Esophagus (tissue), 2 donors: ENCODE measurements around the gene GRB7. TPM values are rescaled to one million over a fixed set of nuclear protein-coding genes. Genes with fewer than 3 reads are reported as not detected.
A peak's percentile ranks its signal among the peaks of the same experiment; 100 is the strongest.

Source experiments
- H3K27ac ChIP-seq, 2 donors: one replicate each; pipeline ENCODE4 v1.5.1; 2013; ENCODE audit warnings: low read depth in 2 of 2, mild to moderate bottlenecking in 2 of 2, inconsistent platforms in 1 of 2, low read length in 1 of 2, moderate library complexity in 1 of 2
- H3K27me3 ChIP-seq, 2 donors: one replicate each; pipeline ENCODE4 v1.6.1; 2013; ENCODE audit warnings: low read length in 2 of 2, control low read depth in 1 of 2, mild to moderate bottlenecking in 1 of 2; ENCODE audit not compliant: insufficient read depth in 2 of 2, control insufficient read depth in 1 of 2
- H3K36me3 ChIP-seq, 2 donors: one replicate each; pipeline ENCODE4 v1.6.1; 2013; ENCODE audit warnings: low read length in 1 of 2; ENCODE audit not compliant: control insufficient read depth in 2 of 2, insufficient read depth in 2 of 2
- H3K4me1 ChIP-seq, 2 donors: one replicate each; pipeline ENCODE4 v1.6.1; 2013; ENCODE audit warnings: low read length in 1 of 2; ENCODE audit not compliant: control insufficient read depth in 2 of 2, insufficient read depth in 2 of 2
- H3K4me3 ChIP-seq, 2 donors: one replicate each; pipeline ENCODE4 v1.5.1; 2013; ENCODE audit warnings: low read length in 2 of 2, mild to moderate bottlenecking in 2 of 2, low read depth in 1 of 2, moderate library complexity in 1 of 2
- H3K9me3 ChIP-seq, 2 donors: one replicate each; pipeline ENCODE4 v1.6.1; 2013; ENCODE audit warnings: mild to moderate bottlenecking in 2 of 2, low read depth in 1 of 2, low read length in 1 of 2, moderate library complexity in 1 of 2; ENCODE audit not compliant: control insufficient read depth in 2 of 2, insufficient read depth in 1 of 2
- WGBS, 2 donors: extraction: QIAGEN DNeasy Blood & Tissue Kit; methylation state at CpG; one replicate each; pipeline ENCODE4 v1.1.7; 2013; 5-methylcytosine and 5-hydroxymethylcytosine counted together
- polyA plus RNA-seq, 2 donors: library from polyadenylated mRNA; stranded (reverse); fragments of 200-250 nt; gene quantifications; one replicate each; pipeline ENCODE4 v1.2.3, GENCODE V29; 2013
- donor health status: healthy with polysubstance abuse.
- donor health status: Bipolar disorder and iron deficiency.

Gene GRB7
- polyA plus RNA-seq, 2 donors = 43.7 to 55.0 TPM

GRCh38 chr17:39777534-39778365, 40.0 kb downstream of the GRB7 start:
- Histone ChIP-seq H3K27ac (peak overlapping the region in 1 of 2 donors; percentile 44), H3K27me3 (no peaks in the 10 kb centered on the region), H3K9me3 (no peaks in the 10 kb centered on the region), H3K36me3 (no peaks in the 10 kb centered on the region), H3K4me3 (peak overlapping the region in 1 of 2 donors; percentile 21), H3K4me1 (peaks cover 0 to 3% of the 10 kb centered on the region in 2 donors)
- 48 to 49% methylated on average over 11 of the region's 11 CpGs for WGBS, 2 donors

GRCh38 chr17:39781031-39781860, 43.5 kb downstream of the GRB7 start:
- Histone ChIP-seq H3K4me1 (no peaks in the 10 kb centered on the region), H3K27ac (no peak overlapping the region)
- WGBS, 2 donors = 50 to 57% methylated on average over 6 of the region's 6 CpGs

GRCh38 chr17:39781861-39782213, 44.1 kb downstream of the GRB7 start:
- no peak overlapping the region for H3K27ac ChIP-seq
- H3K36me3 ChIP-seq = no peaks in the 10 kb centered on the region
- no peak overlapping the region for H3K4me3 ChIP-seq
- no peaks in the 10 kb centered on the region for H3K4me1 ChIP-seq
- no peaks in the 10 kb centered on the region for H3K9me3 ChIP-seq
- 53 to 64% methylated on average over 2 of the region's 2 CpGs for WGBS, 2 donors
- H3K27me3 ChIP-seq = no peaks in the 10 kb centered on the region

More at GRCh38 chr17:39781031-39781860, 43.5 kb downstream of the GRB7 start:
- no peaks in the 10 kb centered on the region for H3K27me3 ChIP-seq
- no peak overlapping the region for H3K4me3 ChIP-seq
- H3K36me3 ChIP-seq = no peaks in the 10 kb centered on the region
- no peaks in the 10 kb centered on the region for H3K9me3 ChIP-seq

GRCh38 chr17:39782481-39782880, 44.7 kb downstream of the GRB7 start:
- H3K27me3 ChIP-seq = no peaks in the 10 kb centered on the region
- no peak overlapping the region for H3K27ac ChIP-seq
- 35 to 36% methylated on average over 4 of the region's 4 CpGs for WGBS, 2 donors
- H3K4me1 ChIP-seq = no peaks in the 10 kb centered on the region
- H3K9me3 ChIP-seq = no peaks in the 10 kb centered on the region
- H3K4me3 ChIP-seq = no peak overlapping the region
- no peaks in the 10 kb centered on the region for H3K36me3 ChIP-seq

- 80 to 91% methylated on average over 1 of the region's 1 CpG for WGBS, 2 donors
- no peak overlapping the region for H3K27ac ChIP-seq
- H3K9me3 ChIP-seq = no peaks in the 10 kb centered on the region
- H3K4me1 ChIP-seq = no peaks in the 10 kb centered on the region
- H3K36me3 ChIP-seq = no peaks in the 10 kb centered on the region
- H3K27me3 ChIP-seq = no peaks in the 10 kb centered on the region
- H3K4me3 ChIP-seq = no peak overlapping the region
Measured at GRCh38 chr17:39782980-39783379, 45.2 kb downstream of the GRB7 start.

- no peaks in the 10 kb centered on the region for H3K36me3 ChIP-seq
- no peaks in the 10 kb centered on the region for H3K9me3 ChIP-seq
- no peaks in the 10 kb centered on the region for H3K27me3 ChIP-seq
- H3K4me3 ChIP-seq = no peak overlapping the region
- H3K27ac ChIP-seq = no peak overlapping the region
- H3K4me1 ChIP-seq = no peaks in the 10 kb centered on the region
Measured at GRCh38 chr17:39787041-39787440, 49.3 kb downstream of the GRB7 start.

- H3K36me3 ChIP-seq = no peaks in the 10 kb centered on the region
- H3K4me3 ChIP-seq = no peak overlapping the region
- H3K9me3 ChIP-seq = no peaks in the 10 kb centered on the region
- H3K27ac ChIP-seq = no peak overlapping the region
- 77 to 81% methylated on average over 8 of the region's 8 CpGs for WGBS, 2 donors
- no peaks in the 10 kb centered on the region for H3K4me1 ChIP-seq
- no peaks in the 10 kb centered on the region for H3K27me3 ChIP-seq
Measured at GRCh38 chr17:39787743-39788484, 50.2 kb downstream of the GRB7 start.

GRCh38 chr17:39791111-39791992, 53.6 kb downstream of the GRB7 start:
- H3K4me3 ChIP-seq = no peak overlapping the region
- no peaks in the 10 kb centered on the region for H3K4me1 ChIP-seq
- no peaks in the 10 kb centered on the region for H3K9me3 ChIP-seq
- no peaks in the 10 kb centered on the region for H3K36me3 ChIP-seq
- no peak overlapping the region for H3K27ac ChIP-seq
- 55 to 56% methylated on average over 6 of the region's 6 CpGs for WGBS, 2 donors
- H3K27me3 ChIP-seq = no peaks in the 10 kb centered on the region
